Neural progenitor cell (in vitro differentiated cells): Measurements from ENCODE around the gene KCNJ18.
"Not testable (repeated sequence)": the region's sequence is repeated elsewhere in the genome, so short reads cannot be mapped to it uniquely, and the experiment has no call there.

ENCODE experiments used
- EZH2phosphoT487 ChIP-seq: fragments of 200-600 bp; sonication (generic); IDR thresholded peaks from 2 replicates; pipeline ENCODE4 v1.6.1; 2017; ENCODE audit warnings: antibody characterized with exemption
- TF ChIP-seq, protein P1 (sequence below): fragments of 200-600 bp; sonication (generic); IDR thresholded peaks from 2 replicates; pipeline ENCODE4 v1.5.1; 2017; ENCODE audit warnings: antibody characterized with exemption, mild to moderate bottlenecking

GRCh38 chr17:21671871-21672270 lies 20.5 kb upstream of the KCNJ18 start:
- TF ChIP-seq, protein P1, sequence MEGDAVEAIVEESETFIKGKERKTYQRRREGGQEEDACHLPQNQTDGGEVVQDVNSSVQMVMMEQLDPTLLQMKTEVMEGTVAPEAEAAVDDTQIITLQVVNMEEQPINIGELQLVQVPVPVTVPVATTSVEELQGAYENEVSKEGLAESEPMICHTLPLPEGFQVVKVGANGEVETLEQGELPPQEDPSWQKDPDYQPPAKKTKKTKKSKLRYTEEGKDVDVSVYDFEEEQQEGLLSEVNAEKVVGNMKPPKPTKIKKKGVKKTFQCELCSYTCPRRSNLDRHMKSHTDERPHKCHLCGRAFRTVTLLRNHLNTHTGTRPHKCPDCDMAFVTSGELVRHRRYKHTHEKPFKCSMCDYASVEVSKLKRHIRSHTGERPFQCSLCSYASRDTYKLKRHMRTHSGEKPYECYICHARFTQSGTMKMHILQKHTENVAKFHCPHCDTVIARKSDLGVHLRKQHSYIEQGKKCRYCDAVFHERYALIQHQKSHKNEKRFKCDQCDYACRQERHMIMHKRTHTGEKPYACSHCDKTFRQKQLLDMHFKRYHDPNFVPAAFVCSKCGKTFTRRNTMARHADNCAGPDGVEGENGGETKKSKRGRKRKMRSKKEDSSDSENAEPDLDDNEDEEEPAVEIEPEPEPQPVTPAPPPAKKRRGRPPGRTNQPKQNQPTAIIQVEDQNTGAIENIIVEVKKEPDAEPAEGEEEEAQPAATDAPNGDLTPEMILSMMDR, result not testable (repeated sequence)
- TF ChIP-seq EZH2phosphoT487, result not testable (repeated sequence)
